Loucy (cell line): ENCODE measurements around the gene CBX5.

Source experiments
- H2AFZ ChIP-seq: fragments of 200-600 bp; sonication (generic); 2 replicates; pipeline ENCODE4 v1.6.0; 2016; ENCODE audit warnings: antibody characterized with exemption, mild to moderate bottlenecking, low read length, moderate library complexity
- H3F3A ChIP-seq: fragments of 200-600 bp; 2 replicates; pipeline ENCODE4 v1.6.0; 2016; ENCODE audit warnings: antibody characterized with exemption, low read depth, mild to moderate bottlenecking
- H3K27me3 ChIP-seq: fragments of 200-600 bp; sonication (generic); 2 replicates; pipeline ENCODE4 v1.6.1; 2014; ENCODE audit warnings: low read length, mild to moderate bottlenecking; ENCODE audit not compliant: insufficient read depth, poor library complexity, severe bottlenecking
- H3K36me3 ChIP-seq: fragments of 200-600 bp; sonication (generic); 2 replicates; pipeline ENCODE4 v1.6.1; 2016; ENCODE audit warnings: low read length; ENCODE audit not compliant: insufficient read depth
- H3K4me1 ChIP-seq: fragments of 200-600 bp; sonication (generic); 2 replicates; pipeline ENCODE4 v1.5.1; 2014; ENCODE audit warnings: low read length, mild to moderate bottlenecking; ENCODE audit not compliant: insufficient read depth, poor library complexity, severe bottlenecking
- H3K4me2 ChIP-seq: fragments of 200-600 bp; sonication (generic); 2 replicates; pipeline ENCODE4 v1.6.0; 2014; ENCODE audit warnings: antibody characterized with exemption, low read length, low read depth, mild to moderate bottlenecking; ENCODE audit not compliant: poor library complexity, severe bottlenecking
- H3K4me3 ChIP-seq: fragments of 200-600 bp; sonication (generic); 2 replicates; pipeline ENCODE4 v1.5.1; 2014; ENCODE audit warnings: low read length, mild to moderate bottlenecking, mixed read lengths; ENCODE audit not compliant: poor library complexity, severe bottlenecking
- H3K79me2 ChIP-seq: fragments of 200-600 bp; sonication (generic); 2 replicates; pipeline ENCODE4 v1.6.1; 2014; ENCODE audit warnings: low read length; ENCODE audit not compliant: insufficient read depth
- H3K9ac ChIP-seq: fragments of 200-600 bp; sonication (generic); 2 replicates; pipeline ENCODE4 v1.6.0; 2014; ENCODE audit warnings: mild to moderate bottlenecking, low read depth, low read length, moderate library complexity; ENCODE audit not compliant: poor library complexity, severe bottlenecking
- H3K9me2 ChIP-seq: fragments of 200-600 bp; sonication (generic); replicated peaks from 2 replicates; pipeline ENCODE4 v1.6.1; 2016; ENCODE audit warnings: low read depth, low read length, mixed read lengths
- H3K9me3 ChIP-seq: fragments of 200-600 bp; sonication (generic); 2 replicates; pipeline ENCODE4 v1.6.1; 2014; ENCODE audit warnings: mild to moderate bottlenecking, antibody characterized with exemption, low read length, low read depth; ENCODE audit not compliant: insufficient read depth
- H4K20me1 ChIP-seq: fragments of 200-600 bp; sonication (generic); 2 replicates; pipeline ENCODE4 v1.6.0; 2014; ENCODE audit warnings: antibody characterized with exemption, low read length, mild to moderate bottlenecking; ENCODE audit not compliant: insufficient read depth, poor library complexity, severe bottlenecking
- CTCF ChIP-seq: fragments of 200-600 bp; sonication (generic); conservative IDR thresholded peaks from 2 replicates; pipeline ENCODE4 v1.5.1; 2014; ENCODE audit warnings: mild to moderate bottlenecking, antibody characterized with exemption, low read length
- EZH2phosphoT487 ChIP-seq: fragments of 200-600 bp; IDR thresholded peaks from 2 replicates; pipeline ENCODE4 v1.6.1; 2018; ENCODE audit warnings: antibody characterized with exemption, mild to moderate bottlenecking, moderate library complexity, borderline replicate concordance

The CBX5 gene

GRCh38 chr12:54215989-54216796 lies 63.7 kb downstream of the CBX5 start:
- Histone ChIP-seq H3K9ac (peak overlapping the region; percentile 79), H3K79me2 (no peaks in the 10 kb centered on the region), H3K27me3 (no peaks in the 10 kb centered on the region)

DNA sequence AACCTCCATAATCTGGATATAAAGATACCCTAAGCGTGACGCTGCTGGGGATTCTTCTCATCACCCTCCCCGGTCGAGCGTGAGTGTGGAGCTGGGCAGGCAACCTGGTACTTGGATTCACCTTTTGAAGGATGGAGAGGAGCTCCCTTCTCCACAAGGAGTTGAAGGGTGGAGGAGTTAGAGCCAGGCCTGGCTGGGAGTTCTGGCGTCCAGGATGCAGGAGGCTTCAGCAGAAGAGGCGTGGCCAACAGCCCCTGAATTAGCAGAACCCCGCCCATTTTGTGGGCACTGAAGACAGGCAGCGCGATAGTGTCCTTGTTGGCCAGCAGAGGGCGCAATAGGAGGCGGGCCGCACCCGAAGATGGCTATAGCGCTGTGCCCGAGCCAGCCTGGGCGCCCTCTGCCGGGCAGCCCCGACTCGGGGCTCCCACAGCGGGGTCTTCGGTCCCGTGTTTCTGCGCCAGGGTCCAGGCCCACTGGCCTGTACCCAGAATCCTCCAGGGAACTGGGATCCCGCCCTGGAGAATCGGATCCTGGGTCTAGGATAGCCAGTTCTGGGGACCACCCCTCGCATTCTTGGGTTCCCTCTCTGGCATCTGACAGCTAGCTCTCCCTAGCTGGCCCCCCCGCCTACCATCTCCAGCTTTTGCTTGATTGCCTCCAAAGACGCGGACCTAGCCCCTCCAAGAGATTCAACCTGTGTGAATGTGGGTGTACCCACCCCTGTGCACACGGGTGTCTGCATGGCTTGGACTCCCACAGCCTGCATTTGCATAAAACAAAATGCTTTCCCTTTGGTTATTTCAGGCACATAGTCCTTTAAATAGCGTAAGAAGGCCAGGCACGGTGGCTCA lies 65.1 kb downstream of the CBX5 start:
- Histone ChIP-seq H3K4me1 (peaks cover 17% of the 10 kb centered on the region), H3K4me2 (peak overlapping the region; percentile 69), H3K4me3 (peak overlapping the region; percentile 66)

More at GRCh38 chr12:54215989-54216796, 63.7 kb downstream of the CBX5 start:
- Histone ChIP-seq H3F3A (no peaks in the 10 kb centered on the region), H4K20me1 (no peaks in the 10 kb centered on the region), H3K4me3 (peak overlapping the region; percentile 67), H3K4me2 (peak overlapping the region; percentile 75), H2AFZ (peak overlapping the region; percentile 93), H3K36me3 (no peaks in the 10 kb centered on the region), H3K4me1 (peaks cover 28% of the 10 kb centered on the region), H3K9me3 (no peaks in the 10 kb centered on the region), H3K9me2 (no peaks in the 10 kb centered on the region)
- TF ChIP-seq CTCF, result no peak
- no peak for TF ChIP-seq EZH2phosphoT487

DNA sequence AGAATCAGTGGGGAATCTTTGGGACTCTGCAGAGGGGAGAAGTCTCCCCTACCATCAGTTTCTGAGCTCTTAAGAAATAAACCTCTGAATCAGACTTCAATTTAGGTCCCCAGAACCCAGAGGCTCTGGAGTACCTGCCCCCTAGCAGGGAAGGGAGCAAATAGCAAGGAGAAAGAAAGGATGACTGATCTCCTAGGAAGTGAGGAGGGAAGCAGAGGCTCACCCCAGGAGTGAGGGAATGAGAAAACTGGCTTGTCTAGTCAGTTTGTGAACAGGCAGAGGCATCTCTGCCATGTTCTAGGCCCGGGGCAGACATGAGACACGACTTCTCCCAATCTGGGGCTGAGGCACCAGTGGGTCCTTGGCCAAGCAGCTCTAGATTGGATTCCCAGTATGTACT lies 66.8 kb downstream of the CBX5 start:
- Histone ChIP-seq H3K9me2 (no peaks in the 10 kb centered on the region), H3K4me2 (no peak overlapping the region), H4K20me1 (no peaks in the 10 kb centered on the region), H3K27me3 (no peaks in the 10 kb centered on the region), H3F3A (peaks cover 2% of the 10 kb centered on the region; the same call in 1 of the 2 replicates), H3K9me3 (no peaks in the 10 kb centered on the region), H3K79me2 (no peaks in the 10 kb centered on the region), H3K36me3 (no peaks in the 10 kb centered on the region), H3K4me1 (peaks cover 17% of the 10 kb centered on the region), H3K4me3 (no peak overlapping the region), H3K9ac (no peak overlapping the region), H2AFZ (no peak overlapping the region)
- TF ChIP-seq CTCF (0 out of 2 replicates have a peak, but pooled peaks have one; percentile 14), EZH2phosphoT487 (no peak)

More for the DNA sequence above, 65.1 kb downstream of the CBX5 start:
- Histone ChIP-seq H3K36me3 (no peaks in the 10 kb centered on the region), H3K79me2 (no peaks in the 10 kb centered on the region), H4K20me1 (no peaks in the 10 kb centered on the region), H2AFZ (peak overlapping the region; percentile 91), H3K27me3 (no peaks in the 10 kb centered on the region), H3F3A (no peaks in the 10 kb centered on the region), H3K9me3 (no peaks in the 10 kb centered on the region), H3K9me2 (no peaks in the 10 kb centered on the region), H3K9ac (peak overlapping the region; percentile 54)
- no peak for TF ChIP-seq EZH2phosphoT487
- peak; percentile 100 for TF ChIP-seq CTCF
